HAP-1 (cell line): Measurements from ENCODE around the gene ZFPM1.
A peak's percentile ranks its signal among the peaks of the same experiment; 100 is the strongest.
"Not testable (repeated sequence)": the region's sequence is repeated elsewhere in the genome, so short reads cannot be mapped to it uniquely, and the experiment has no call there.

ENCODE experiments used
- DNase-seq, 2 experiments: peaks; one replicate each; pipeline ENCODE4 v3.0.0-alpha.2; 2016 to 2020; ENCODE audit warnings: low spot score in 2 of 2
- H3K27me3 ChIP-seq: fragments of 250-450 bp; sonication (Bioruptor Pico); 2 replicates; pipeline ENCODE4 v1.5.1; 2020; ENCODE audit warnings: low read depth, mild to moderate bottlenecking, moderate library complexity
- H3K36me3 ChIP-seq: fragments of 250-450 bp; sonication (Bioruptor Pico); replicated peaks from 2 replicates; pipeline ENCODE4 v1.5.1; 2020; ENCODE audit warnings: mild to moderate bottlenecking
- H3K4me1 ChIP-seq: fragments of 250-450 bp; sonication (Bioruptor Pico); 2 replicates; pipeline ENCODE4 v1.5.1; 2020; ENCODE audit warnings: mild to moderate bottlenecking
- H3K4me3 ChIP-seq: fragments of 250-450 bp; sonication (Bioruptor Pico); 2 replicates; pipeline ENCODE4 v1.5.1; 2020; ENCODE audit warnings: mild to moderate bottlenecking, moderate library complexity
- H3K9me3 ChIP-seq: fragments of 250-450 bp; sonication (Bioruptor Pico); 2 replicates; pipeline ENCODE4 v1.5.1; 2020; ENCODE audit warnings: mild to moderate bottlenecking, moderate library complexity
- in situ Hi-C: fragments of 300-500 bp; cut with MboI; formaldehyde crosslinking; loops from 3 replicates; pipeline ENCODE4 v1.14.3; 2020; ENCODE audit warnings: low sequenced_read_pairs, inconsistent platforms, mixed read lengths

The ZFPM1 gene

GRCh38 chr16:88484505-88485365, 31.7 kb downstream of the ZFPM1 start:
- no peaks in the 10 kb centered on the region for H3K27me3 ChIP-seq
- H3K9me3 ChIP-seq = no peaks in the 10 kb centered on the region
- H3K36me3 ChIP-seq = no peaks in the 10 kb centered on the region
- no peak overlapping the region for H3K4me3 ChIP-seq
- no peaks in the 10 kb centered on the region for H3K4me1 ChIP-seq
- in situ Hi-C loops = no loop called here
- DNase-seq = no peak

- H3K36me3 ChIP-seq, H3K4me1 ChIP-seq, H3K9me3 ChIP-seq, H3K27me3 ChIP-seq, DNase-seq, in situ Hi-C loops, H3K4me3 ChIP-seq: not testable (repeated sequence)
These were observed 32.3 kb downstream of the ZFPM1 start for GRCh38 chr16:88485366-88485741.

GRCh38 chr16:88486398-88487123, 33.5 kb downstream of the ZFPM1 start:
- Histone ChIP-seq H3K4me1 (no peaks in the 10 kb centered on the region), H3K36me3 (no peaks in the 10 kb centered on the region), H3K27me3 (no peaks in the 10 kb centered on the region), H3K4me3 (no peak overlapping the region), H3K9me3 (no peaks in the 10 kb centered on the region)
- DNase-seq = no peak
- in situ Hi-C loops = no loop called here

GRCh38 chr16:88487124-88487432, 34.0 kb downstream of the ZFPM1 start:
- Histone ChIP-seq H3K27me3 (no peaks in the 10 kb centered on the region), H3K36me3 (no peaks in the 10 kb centered on the region), H3K4me3 (no peak overlapping the region), H3K9me3 (no peaks in the 10 kb centered on the region), H3K4me1 (no peaks in the 10 kb centered on the region)
- no peak for DNase-seq
- in situ Hi-C loops = no loop called here

- in situ Hi-C loops = no loop called here
- DNase-seq = no peak
- no peaks in the 10 kb centered on the region for H3K9me3 ChIP-seq
- no peaks in the 10 kb centered on the region for H3K36me3 ChIP-seq
- no peaks in the 10 kb centered on the region for H3K27me3 ChIP-seq
- H3K4me3 ChIP-seq = no peak overlapping the region
- no peaks in the 10 kb centered on the region for H3K4me1 ChIP-seq
These were observed 35.1 kb downstream of the ZFPM1 start for GRCh38 chr16:88487920-88488851.

- Histone ChIP-seq H3K36me3 (no peaks in the 10 kb centered on the region), H3K9me3 (no peaks in the 10 kb centered on the region), H3K27me3 (no peaks in the 10 kb centered on the region), H3K4me1 (no peaks in the 10 kb centered on the region), H3K4me3 (no peak overlapping the region)
- DNase-seq = no peak
- in situ Hi-C loops = no loop called here
These were observed 36.2 kb downstream of the ZFPM1 start for GRCh38 chr16:88489163-88489741.

- Histone ChIP-seq H3K9me3 (no peaks in the 10 kb centered on the region), H3K36me3 (no peaks in the 10 kb centered on the region), H3K27me3 (no peaks in the 10 kb centered on the region), H3K4me3 (no peak overlapping the region), H3K4me1 (no peaks in the 10 kb centered on the region)
- DNase-seq = no peak
- in situ Hi-C loops = no loop called here
These were observed 38.0 kb downstream of the ZFPM1 start for GRCh38 chr16:88491001-88491559.

GRCh38 chr16:88491560-88492310, 38.7 kb downstream of the ZFPM1 start:
- H3K4me1 ChIP-seq = no peaks in the 10 kb centered on the region

GRCh38 chr16:88493879-88494278, 40.8 kb downstream of the ZFPM1 start:
- in situ Hi-C loops = no loop called here
- no peaks in the 10 kb centered on the region for H3K4me1 ChIP-seq

More at GRCh38 chr16:88491560-88492310, 38.7 kb downstream of the ZFPM1 start:
- Histone ChIP-seq H3K36me3 (no peaks in the 10 kb centered on the region), H3K4me3 (no peak overlapping the region), H3K9me3 (no peaks in the 10 kb centered on the region), H3K27me3 (no peaks in the 10 kb centered on the region)
- no peak for DNase-seq
- in situ Hi-C loops = no loop called here

GRCh38 chr16:88494335-88495154, 41.5 kb downstream of the ZFPM1 start:
- in situ Hi-C loops = no loop called here
- no peaks in the 10 kb centered on the region for H3K27me3 ChIP-seq
- no peaks in the 10 kb centered on the region for H3K36me3 ChIP-seq
- no peaks in the 10 kb centered on the region for H3K4me1 ChIP-seq
- H3K4me3 ChIP-seq = no peak overlapping the region
- no peaks in the 10 kb centered on the region for H3K9me3 ChIP-seq
- DNase-seq = peak in 1 of 2 experiments; percentile 50

More at GRCh38 chr16:88493879-88494278, 40.8 kb downstream of the ZFPM1 start:
- no peak for DNase-seq
- Histone ChIP-seq H3K9me3 (no peaks in the 10 kb centered on the region), H3K36me3 (no peaks in the 10 kb centered on the region), H3K4me3 (no peak overlapping the region), H3K27me3 (no peaks in the 10 kb centered on the region)

GRCh38 chr16:88495268-88495772, 42.2 kb downstream of the ZFPM1 start:
- no peak for DNase-seq
- H3K9me3 ChIP-seq = no peaks in the 10 kb centered on the region
- H3K27me3 ChIP-seq = no peaks in the 10 kb centered on the region
- H3K4me3 ChIP-seq = no peak overlapping the region
- H3K4me1 ChIP-seq = no peaks in the 10 kb centered on the region
- H3K36me3 ChIP-seq = no peaks in the 10 kb centered on the region
- in situ Hi-C loops = no loop called here
